Left ventricle myocardium superior (tissue), 1 donor: Measurements from ENCODE around the gene CCDC18. TPM values are rescaled to one million over a fixed set of nuclear protein-coding genes. Genes with fewer than 3 reads are reported as not detected.
"Not testable (repeated sequence)": the region's sequence is repeated elsewhere in the genome, so short reads cannot be mapped to it uniquely, and the experiment has no call there.

Experiments
- ATAC-seq: fragments of 200-7000 bp; cut with Tn5 transposase; one replicate; pipeline ENCODE4 v1.9.1; 2020; ENCODE audit warnings: mild to moderate bottlenecking, moderate library complexity
- DNase-seq: peaks from one replicate; pipeline ENCODE4 v3.0.0-alpha.2; 2020
- intact Hi-C: fragments of 100-400 bp; cut with micrococcal nuclease; formaldehyde crosslinking; loops from one replicate; pipeline ENCODE4 v1.11.0; 2022
- total RNA-seq: library from RNA; stranded (reverse); fragmentation: NEBNext Ultra II Directional; extraction: Animal tissue kit (Norgen Biotek cat#: 25700); gene quantifications from one replicate; pipeline ENCODE4 v1.2.1, GENCODE V29; 2021
- donor health status: DM: no; HTN: yes; CAD: no; lungs with severe emphysema.

CCDC18 gene
- total RNA-seq, 1 donor from 2014 or later, result 2.9 TPM

DNA sequence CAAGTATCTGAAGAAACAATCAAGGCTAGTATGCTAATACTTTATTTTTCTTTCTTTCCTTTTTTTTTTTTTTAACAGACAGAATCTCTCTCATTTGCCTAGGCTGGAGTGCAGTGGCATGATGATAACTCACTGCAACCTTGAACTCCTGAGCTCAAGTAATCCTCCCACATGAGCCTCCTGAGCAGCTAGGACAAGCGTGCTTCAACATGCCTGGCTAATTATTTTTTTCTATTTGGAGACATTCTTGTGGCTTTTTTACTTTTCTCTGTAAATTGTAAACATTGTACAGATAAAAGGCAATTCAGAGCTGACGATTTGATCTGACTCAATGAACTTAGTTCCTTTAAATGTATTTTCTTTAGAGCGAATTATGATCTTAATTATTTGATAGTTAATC, 41.4 kb downstream of the CCDC18 start:
- ATAC-seq (no peak), DNase-seq (no peak)
- intact Hi-C loops, result no loop called here

DNA sequence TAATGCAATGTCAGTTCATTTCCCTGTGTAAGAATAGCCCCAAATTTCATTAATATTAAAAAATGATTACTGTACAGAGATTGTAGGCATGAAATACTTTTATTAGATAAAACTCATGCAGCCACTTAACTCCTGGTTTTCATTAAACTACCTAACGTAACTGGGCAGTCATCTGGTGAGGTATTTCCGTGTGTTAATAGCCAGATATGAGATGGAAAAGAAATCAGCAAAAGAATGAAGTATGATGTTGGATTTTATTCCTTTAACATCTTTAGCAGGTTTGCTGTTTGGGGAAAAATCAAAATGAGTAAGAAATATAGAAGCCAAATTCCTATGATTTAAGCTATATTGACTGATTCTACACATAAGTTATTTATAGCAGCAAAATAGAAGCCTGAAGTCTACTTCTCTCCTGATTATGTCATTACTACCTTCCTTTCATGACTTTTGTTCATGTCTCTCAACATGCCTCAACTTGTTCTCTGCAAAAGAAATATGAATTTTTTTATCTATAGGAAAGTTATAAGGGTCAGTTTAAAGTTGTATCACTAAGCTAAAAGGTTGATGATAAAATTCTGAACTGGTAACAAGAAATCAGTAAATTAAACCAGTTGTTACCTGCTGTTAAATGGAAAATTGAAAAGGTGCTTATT, 42.6 kb downstream of the CCDC18 start:
- intact Hi-C loops, result no loop called here
- ATAC-seq (no peak), DNase-seq (no peak)

DNA sequence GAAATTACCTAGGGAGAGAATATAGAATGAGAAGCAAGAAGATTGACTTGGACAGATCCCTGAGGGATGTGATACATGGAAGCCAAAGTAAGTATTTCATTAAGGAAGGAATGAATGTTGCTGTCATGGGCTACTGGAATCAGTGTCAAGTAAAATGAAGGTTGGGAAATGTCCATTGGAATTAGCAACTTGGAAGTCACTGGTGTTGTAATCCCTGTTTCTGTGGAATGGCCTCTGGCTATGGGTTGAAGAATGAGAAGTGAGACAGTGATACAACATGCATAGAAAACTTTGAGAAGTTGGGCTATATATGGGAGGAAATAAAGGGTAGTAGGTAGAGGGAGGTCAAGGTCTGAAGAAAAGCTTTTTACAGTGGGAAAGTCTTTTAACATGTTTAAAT, 54.7 kb downstream of the CCDC18 start:
- ATAC-seq, result no peak
- DNase-seq, result no peak
- intact Hi-C loops, result no loop called here

GRCh38 chr1:93237021-93237420, 56.5 kb downstream of the CCDC18 start:
- intact Hi-C loops, result no loop called here
- no peak for ATAC-seq
- no peak for DNase-seq

DNA sequence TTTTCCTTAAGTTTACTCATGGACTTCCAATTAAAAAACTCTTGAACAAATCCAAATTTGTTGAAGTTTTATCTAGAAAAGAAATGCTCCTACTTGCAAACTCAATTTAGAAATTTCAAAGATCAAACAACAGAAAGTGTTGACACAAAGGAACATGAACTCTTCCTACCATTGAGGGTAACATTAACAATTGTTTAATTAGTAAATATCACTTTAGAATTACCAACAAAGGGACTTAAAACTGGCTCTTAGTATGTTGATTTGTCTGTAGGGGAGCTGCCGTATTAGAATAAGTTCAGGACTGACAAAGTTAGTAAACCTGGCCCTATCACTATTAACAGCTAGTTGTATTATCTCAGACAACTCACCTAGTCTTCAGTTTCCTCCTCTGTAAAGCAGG, 57.9 kb downstream of the CCDC18 start:
- ATAC-seq, result no peak
- no peak for DNase-seq
- intact Hi-C loops, result no loop called here

DNA sequence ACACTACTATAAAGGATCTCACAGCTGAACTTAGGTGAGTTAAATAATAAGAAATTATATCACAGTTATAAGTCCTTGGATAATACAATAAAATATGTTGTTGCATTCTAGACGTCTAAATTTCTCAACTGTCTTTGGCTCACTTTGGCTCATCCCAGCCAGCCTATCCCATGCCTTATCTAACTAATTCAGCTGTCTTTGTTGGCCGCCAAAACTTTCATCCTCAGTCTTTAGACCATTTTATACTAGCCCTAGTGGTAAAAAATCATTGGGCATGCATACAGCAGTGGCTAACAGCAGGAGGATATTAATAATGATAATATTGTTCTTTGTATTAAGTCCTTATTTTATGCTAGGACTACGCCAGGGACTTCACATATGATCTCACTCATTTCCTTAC, 59.3 kb downstream of the CCDC18 start:
- intact Hi-C loops, result no loop called here
- peak; percentile 68 for ATAC-seq
- DNase-seq, result no peak

- intact Hi-C loops, DNase-seq, ATAC-seq: not testable (repeated sequence)
These were observed 62.7 kb downstream of the CCDC18 start for GRCh38 chr1:93243233-93243632.

DNA sequence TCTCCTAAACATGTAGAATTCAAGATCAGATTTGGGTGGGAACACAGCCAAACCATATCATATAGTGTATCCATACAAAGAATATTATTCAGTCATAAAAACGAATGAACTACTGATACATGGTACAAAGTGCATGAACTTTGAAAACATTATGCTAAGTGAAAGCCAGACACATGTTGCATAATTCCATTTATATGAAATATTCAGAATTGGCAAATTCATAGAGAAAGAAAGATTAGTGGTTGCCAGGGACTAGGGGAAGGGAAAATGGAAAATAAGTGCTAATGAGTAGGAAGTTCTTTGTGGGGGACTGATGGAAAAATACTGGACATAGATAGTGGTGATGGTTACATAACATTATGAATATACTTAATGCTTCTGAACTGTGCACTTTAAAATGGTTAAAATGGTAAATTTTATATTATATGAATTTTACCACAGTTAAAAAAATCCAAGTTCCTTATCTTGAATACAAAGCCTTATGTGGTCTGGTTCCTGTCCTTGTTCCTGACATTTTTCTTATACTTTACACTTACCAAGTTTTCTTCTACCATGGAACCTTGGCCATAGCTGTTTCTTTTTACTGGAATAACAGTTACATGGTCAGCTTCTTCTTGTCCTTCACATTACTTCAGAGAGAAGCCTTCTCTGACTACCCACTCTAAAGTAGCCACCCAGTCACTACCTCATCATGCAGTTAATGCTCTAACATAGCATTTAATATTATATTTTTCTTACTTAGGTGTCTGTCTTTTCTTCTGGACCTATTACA, 64.0 kb downstream of the CCDC18 start:
- peak; percentile 80 for ATAC-seq
- no peak for DNase-seq
- intact Hi-C loops, result no loop called here

GRCh38 chr1:93251966-93252365, 71.4 kb downstream of the CCDC18 start:
- no peak for ATAC-seq
- no peak for DNase-seq
- intact Hi-C loops, result no loop called here

GRCh38 chr1:93252598-93252997, 72.1 kb downstream of the CCDC18 start:
- intact Hi-C loops, result no loop called here
- DNase-seq, result no peak
- no peak for ATAC-seq

DNA sequence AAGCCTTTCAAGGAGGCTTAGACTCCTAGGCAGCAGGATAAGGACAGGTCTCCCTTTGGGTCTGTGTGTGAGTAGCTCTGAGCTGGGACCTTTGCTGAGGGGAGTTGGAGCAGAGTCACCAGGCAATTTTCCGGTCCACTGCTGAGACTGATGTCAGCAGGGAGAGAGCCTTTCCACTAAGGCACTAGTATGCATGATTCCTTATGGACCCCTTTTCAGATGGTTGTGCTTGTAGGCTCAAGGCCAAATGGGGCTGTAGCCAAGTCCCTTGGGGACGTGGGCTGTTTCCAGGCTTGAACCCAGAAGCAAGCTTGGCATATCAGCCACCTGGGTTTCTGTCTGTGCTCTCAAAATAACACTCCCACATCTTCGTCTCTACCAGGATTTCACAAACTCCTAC, 73.0 kb downstream of the CCDC18 start:
- DNase-seq, result no peak
- no peak for ATAC-seq
- intact Hi-C loops, result no loop called here

DNA sequence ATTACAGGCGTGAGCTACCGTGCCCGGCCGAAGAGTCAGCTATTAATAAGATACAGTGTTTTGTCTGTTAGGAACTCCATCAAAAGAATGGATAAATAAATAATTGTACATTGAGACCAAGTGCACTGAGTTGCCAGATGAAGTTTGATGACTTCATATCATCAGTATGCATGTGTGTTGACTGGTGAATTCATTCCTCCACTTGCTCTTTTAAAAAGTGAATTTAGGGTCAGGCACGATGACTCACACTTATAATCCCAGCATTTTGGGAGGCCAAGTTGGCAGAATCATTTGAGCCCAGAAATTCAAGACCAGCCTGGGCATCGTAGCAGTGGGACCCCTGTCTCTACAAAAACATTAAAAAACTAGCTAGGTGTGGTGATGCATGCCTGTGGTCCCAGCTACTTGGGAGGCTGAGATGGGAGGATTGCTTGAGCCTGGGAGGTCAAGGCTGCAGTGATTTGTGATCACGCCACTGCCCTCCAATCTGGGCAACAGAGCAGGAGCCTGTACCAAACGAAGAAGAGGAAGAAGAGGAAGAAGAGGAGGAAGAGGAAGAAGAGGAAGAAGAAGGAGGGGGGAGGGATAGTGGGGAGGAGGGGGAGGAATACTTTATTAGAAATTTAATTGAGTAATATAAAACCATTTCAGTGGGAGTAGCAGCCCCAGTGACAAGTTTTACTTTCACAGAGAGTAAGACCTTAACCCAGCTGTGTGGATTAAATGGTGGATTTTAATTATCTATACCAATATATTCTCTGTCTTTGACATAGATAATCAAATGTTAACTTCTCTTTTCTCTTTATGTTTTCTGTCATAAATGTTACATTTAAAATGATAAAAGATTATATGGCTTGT, 74.9 kb downstream of the CCDC18 start:
- DNase-seq (no peak), ATAC-seq (no peak)
- intact Hi-C loops, result no loop called here

DNA sequence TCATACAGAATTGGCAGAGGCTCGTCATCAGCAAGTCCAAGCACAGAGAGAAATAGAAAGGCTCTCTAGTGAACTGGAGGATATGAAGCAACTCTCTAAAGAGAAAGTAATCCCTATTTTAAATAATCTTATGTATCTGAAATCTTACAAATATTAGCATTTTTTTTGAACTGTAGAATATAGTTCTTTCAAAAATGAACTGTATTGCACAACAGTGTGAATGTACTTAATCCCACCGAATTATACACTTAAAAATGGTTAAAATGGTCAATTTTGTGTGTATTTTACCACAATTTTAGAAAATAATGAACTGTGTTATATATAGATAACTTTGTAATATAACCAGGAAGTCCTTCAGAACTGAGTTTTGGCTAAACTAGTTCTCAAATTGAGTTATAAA, 75.9 kb downstream of the CCDC18 start:
- ATAC-seq (no peak), DNase-seq (no peak)
- intact Hi-C loops, result no loop called here

- ATAC-seq (no peak), DNase-seq (no peak)
- intact Hi-C loops, result no loop called here
These were observed 77.4 kb downstream of the CCDC18 start for GRCh38 chr1:93257889-93258288.

DNA sequence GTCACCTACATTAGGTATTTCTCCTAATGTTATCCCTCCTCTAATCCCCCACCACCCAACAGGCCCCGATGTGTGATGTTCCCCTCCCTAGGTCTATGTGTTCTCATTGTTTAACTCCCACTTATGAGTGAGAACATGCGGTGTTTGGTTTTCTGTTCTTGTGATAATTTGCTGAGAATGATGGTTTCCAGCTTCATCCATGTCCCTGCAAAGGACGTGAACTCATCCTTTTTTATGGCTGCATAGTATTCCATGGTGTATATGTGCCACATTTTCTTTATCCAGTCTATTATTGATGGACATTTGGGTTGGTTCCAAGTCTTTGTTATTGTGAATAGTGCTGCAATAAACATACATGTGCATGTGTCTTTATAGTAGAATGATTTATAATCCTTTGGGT, 80.2 kb downstream of the CCDC18 start:
- ATAC-seq, intact Hi-C loops, DNase-seq: not testable (repeated sequence)

- no peak for ATAC-seq
- intact Hi-C loops, result no loop called here
- no peak for DNase-seq
These were observed 82.1 kb downstream of the CCDC18 start for GRCh38 chr1:93262645-93263044.

- intact Hi-C loops, ATAC-seq: not testable (repeated sequence)
These were observed 88.4 kb downstream of the CCDC18 start for GRCh38 chr1:93268888-93269287.

GRCh38 chr1:93275262-93275633, 94.7 kb downstream of the CCDC18 start:
- ATAC-seq, DNase-seq, intact Hi-C loops: not testable (repeated sequence)

More at GRCh38 chr1:93268888-93269287, 88.4 kb downstream of the CCDC18 start:
- DNase-seq, result not testable (repeated sequence)

DNA sequence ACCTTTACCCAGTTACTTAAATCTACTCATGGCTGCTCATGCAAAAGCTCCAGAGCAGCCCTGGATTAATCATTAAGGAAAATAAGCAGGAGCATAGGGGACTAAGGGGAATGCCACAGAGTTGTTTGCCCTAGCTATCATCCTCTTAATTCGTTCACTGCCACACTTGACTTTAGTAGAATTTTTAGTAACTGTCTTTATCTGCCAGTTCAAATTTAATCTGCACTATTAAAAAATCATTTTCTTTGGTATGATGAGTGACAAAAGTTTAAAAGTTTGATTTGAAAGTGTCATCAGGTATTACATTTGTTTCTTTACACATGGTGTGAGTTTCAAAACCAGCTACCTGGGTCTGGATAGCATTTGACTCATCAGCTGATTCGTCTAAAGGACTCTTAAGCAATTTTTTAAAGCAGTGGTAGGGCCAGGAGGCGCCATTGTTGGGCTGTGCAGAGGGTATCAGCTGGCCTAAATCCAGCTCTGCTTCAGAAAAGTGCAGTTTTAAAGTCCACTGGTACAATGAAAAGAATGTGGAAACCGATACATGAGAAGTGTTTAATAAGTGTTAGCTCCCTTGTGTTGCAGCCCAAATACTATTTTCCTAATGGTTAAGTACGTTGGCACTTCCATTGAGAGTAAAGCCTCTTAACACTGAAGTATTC, 95.2 kb downstream of the CCDC18 start:
- ATAC-seq (no peak), DNase-seq (no peak)
- intact Hi-C loops, result no loop called here
